GM13976 (cell line): ENCODE measurements around the gene CLEC4F.

Experiments
- DNase-seq: peaks from one replicate; pipeline ENCODE4 v3.0.0; 2012; ENCODE audit warnings: low spot score
- CTCF ChIP-seq: IDR thresholded peaks from 2 replicates; pipeline ENCODE4 v1.5.1; 2012; ENCODE audit warnings: borderline replicate concordance, mild to moderate bottlenecking; ENCODE audit not compliant: insufficient read depth; ENCODE audit errors: extremely low read depth, missing control alignments, control extremely low read depth
- in situ Hi-C: fragments of 300-500 bp; cut with MboI; formaldehyde crosslinking; loops from one replicate; pipeline ENCODE4 v1.12.0; 2022; ENCODE audit warnings: low sequenced_read_pairs, mixed read lengths, inconsistent platforms; ENCODE audit not compliant: unreplicated experiment

Gene CLEC4F

GRCh38 chr2:70793450-70793849, 26.9 kb downstream of the CLEC4F start:
- no peak for DNase-seq
- in situ Hi-C loops, result no loop called here
- TF ChIP-seq CTCF, result no peak

- in situ Hi-C loops, result no loop called here
- TF ChIP-seq CTCF, result no peak
- no peak for DNase-seq
These were observed 30.1 kb downstream of the CLEC4F start, which contains the start of gene FIGLA for GRCh38 chr2:70790136-70790828. FIGLA (minus strand) TSS chr2:70790643; CDS start chr2:70790638, 5 bp downstream.

- peak; percentile 81 for DNase-seq
- in situ Hi-C loops, result loop anchor here (10.0 kb wide), 1 partner anchor 135 kb away; no protein-coding TSS in a partner anchor
- TF ChIP-seq CTCF, result peak; percentile 56
These were observed 30.9 kb downstream of the CLEC4F start for GRCh38 chr2:70789304-70790135.

- TF ChIP-seq CTCF, result peak; percentile 43
- in situ Hi-C loops, result loop anchor here (10.0 kb wide), 1 partner anchor 131 kb away; no protein-coding TSS in a partner anchor
- peak; percentile 51 for DNase-seq
These were observed 35.1 kb downstream of the CLEC4F start for GRCh38 chr2:70785137-70785911.

- no peak for TF ChIP-seq CTCF
- no peak for DNase-seq
- in situ Hi-C loops, result loop anchor here (10.0 kb wide), 1 partner anchor 130 kb away; no protein-coding TSS in a partner anchor
These were observed 36.1 kb downstream of the CLEC4F start for GRCh38 chr2:70784320-70784719.
